AG09319 (cell line): ENCODE measurements around the gene CELSR1.

Source experiments
- DNase-seq: peaks from one replicate; pipeline ENCODE4 v3.0.0-alpha.2; 2010; ENCODE audit warnings: low read depth; ENCODE audit errors: extremely low read depth
- TF ChIP-seq, protein P1 (sequence below): IDR thresholded peaks from 2 replicates; pipeline ENCODE4 v1.5.1; 2011; ENCODE audit warnings: low read depth, mild to moderate bottlenecking, inconsistent platforms, low read length, moderate library complexity

CELSR1 gene

DNA sequence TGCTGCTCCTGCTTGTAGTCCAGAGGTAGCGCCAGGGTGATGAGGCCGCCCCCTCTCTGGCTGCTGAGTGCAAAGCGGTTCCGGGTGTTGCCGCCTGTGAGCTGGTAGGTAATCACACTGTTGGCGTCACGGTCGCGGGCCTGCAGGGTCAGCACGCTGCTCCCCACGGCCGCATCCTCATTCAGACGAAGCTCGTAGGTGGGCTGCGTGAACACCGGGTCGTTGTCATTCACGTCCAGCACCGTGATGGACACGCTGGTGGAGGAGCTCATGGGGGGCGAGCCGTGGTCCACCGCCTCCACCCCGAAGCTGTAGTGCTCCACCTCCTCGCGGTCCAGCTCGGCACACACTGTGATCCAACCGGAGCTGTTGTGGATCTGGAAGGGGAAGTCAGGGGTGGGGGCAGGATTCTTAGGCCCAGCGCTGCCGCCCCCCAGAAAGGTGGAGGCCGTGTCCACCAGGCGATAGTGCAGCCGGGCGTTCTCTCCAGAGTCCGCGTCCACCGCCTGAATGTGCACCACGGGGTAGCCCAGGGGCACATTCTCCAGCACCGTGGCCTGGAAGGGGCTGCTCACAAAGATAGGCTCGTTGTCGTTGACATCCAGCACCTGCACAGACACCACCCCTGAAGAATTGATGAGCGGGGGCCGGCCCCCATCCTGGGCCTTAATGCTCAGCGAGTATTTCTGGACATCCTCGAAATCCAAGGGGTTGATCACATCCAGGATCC is 2.4 kb downstream of the CELSR1 start:
- TF ChIP-seq, protein P1, sequence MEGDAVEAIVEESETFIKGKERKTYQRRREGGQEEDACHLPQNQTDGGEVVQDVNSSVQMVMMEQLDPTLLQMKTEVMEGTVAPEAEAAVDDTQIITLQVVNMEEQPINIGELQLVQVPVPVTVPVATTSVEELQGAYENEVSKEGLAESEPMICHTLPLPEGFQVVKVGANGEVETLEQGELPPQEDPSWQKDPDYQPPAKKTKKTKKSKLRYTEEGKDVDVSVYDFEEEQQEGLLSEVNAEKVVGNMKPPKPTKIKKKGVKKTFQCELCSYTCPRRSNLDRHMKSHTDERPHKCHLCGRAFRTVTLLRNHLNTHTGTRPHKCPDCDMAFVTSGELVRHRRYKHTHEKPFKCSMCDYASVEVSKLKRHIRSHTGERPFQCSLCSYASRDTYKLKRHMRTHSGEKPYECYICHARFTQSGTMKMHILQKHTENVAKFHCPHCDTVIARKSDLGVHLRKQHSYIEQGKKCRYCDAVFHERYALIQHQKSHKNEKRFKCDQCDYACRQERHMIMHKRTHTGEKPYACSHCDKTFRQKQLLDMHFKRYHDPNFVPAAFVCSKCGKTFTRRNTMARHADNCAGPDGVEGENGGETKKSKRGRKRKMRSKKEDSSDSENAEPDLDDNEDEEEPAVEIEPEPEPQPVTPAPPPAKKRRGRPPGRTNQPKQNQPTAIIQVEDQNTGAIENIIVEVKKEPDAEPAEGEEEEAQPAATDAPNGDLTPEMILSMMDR, result no peak
- DNase-seq, result no peak

DNA sequence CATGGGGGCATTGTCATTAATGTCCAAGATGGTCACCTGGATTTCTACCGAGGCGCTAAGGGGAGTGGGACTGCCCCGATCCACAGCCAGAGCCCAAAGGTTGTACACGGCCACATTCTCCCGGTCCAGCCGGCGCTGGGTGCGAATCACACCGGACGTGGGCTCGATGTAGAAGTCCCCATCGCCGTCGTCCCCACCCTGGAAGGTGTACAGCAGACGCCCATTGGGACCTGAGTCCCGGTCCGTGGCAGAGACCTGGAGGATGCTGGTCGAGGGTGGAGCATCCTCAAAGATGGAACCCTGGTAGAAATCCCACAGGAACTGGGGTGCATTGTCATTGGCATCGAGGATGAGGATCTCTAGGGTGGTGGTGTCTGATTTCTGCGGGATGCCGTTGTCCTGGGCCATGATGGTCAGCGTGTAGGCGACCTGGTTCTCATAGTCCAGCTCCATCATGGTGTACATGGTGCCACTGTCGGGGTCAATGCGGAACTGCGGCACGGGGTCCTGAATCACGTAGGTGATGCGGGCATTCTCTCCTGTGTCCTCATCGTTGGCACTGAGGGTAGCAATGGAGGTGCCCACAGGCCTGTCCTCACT is 3.1 kb downstream of the CELSR1 start:
- TF ChIP-seq, protein P1, result no peak
- no peak for DNase-seq

DNA sequence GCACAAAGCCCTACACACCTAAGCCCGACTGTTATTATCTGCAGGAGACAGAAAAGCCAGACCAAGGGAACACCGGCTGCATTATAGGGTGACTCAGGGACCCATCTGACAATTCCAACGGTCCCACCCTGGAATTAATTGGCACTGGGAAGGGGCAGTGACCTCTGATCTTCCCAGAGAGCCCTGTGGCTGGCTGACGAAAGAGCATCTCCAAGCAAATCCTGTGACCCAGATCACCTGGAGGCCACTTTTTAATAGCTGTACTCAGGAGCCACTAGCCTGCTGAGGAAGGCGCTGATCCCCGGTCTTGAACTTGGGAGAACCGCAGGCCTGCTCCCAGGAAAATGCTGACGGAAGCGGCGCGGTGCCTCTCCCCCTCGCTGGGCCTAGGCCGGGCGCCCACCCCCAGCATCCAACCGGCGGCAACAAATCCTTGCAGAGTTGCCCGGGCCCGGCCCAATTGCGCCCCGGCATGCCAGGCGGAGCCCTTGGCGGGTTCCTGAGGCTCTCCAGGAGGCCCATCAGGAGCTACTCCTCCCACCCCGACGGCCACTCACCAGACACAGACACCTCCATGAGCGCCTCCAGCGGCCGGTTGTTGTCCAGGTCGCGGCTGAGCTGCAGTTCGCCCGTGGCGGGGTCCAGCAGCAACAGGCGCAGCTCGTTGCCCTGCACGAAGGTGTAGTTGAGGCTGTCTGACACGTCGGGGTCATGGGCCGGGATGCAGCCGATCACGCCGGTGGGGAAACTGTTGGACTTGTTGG is 4.2 kb downstream of the CELSR1 start:
- TF ChIP-seq, protein P1, result no peak
- no peak for DNase-seq

DNA sequence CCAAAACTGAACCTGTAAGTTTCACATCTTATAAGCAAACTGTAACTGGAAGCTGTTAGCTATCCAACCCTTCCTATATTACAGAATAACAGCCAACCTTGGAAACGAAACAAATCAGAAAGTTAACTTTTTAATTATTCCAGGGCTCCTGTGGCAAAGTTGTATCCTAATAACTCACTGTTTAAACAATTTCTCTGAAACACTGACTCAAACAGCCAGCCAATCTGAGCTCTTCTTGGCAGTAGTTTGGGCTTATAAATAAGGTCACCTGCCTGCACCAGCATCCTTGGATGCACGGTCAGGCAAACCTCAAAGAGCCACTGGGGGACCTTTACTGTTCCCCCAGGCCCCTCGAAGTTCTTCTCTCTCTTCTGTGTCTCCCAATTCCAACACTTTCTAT is 5.0 kb downstream of the CELSR1 start:
- TF ChIP-seq, protein P1, result no peak
- DNase-seq, result no peak

DNA sequence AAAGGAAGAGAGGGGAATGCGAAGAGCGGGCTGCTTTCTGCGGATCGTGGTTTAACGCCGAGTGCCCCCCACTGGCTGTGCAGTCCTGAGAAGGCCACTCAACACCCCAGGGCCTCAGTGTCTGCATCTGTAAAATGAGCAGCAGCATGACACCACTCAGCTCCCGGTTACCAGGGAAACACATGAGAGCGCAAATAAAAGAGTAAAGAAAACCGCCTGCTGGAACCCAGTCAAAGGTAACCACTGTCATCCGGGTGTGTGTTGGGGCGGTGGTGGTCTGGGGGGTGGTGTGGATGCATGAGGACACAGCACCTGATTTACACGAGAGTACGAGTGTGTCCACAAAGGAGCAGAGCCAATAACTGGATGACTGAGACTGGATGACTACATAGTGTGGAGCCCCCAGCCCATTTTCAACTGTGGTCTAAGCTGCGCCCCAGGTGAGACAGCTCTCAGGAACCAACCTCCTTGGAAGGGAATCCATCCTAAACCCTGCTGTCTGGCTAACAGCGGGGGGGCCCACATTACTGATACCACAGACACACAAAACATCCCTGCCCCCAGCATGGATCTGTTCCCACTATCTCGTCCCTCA is 5.7 kb downstream of the CELSR1 start:
- TF ChIP-seq, protein P1, result no peak
- no peak for DNase-seq

DNA sequence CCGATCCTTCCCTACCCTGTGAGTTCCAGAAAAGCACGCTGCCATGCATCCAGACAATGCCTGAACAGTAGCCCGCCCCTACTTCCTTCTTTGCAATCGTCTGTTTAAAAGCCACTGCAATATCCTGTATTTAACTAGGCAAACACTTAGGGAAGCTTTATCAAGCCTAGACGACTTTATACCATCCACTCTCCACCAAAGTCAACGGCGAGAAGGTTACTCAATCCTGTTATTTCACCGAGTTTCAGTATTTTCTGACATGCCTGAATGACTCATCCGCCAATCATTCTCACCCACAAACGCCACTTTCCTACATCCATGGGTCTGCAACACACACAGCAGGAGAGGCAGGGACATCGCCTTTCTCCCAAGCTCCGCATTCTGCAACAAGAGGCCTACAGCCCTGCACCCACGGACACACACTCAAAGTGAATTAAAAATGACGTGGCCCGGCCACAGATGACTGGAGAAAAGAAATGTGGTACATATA is 9.3 kb downstream of the CELSR1 start:
- TF ChIP-seq, protein P1, result no peak
- DNase-seq, result no peak
